BLaER1 (cell line): ENCODE data around the gene TMEM72.

Source experiments
- H3K27ac ChIP-seq: shearing (Covaris generic); formaldehyde crosslinking; 2 replicates; pipeline ENCODE4 v1.8.1; 2022
- H3K27me3 ChIP-seq: shearing (Covaris generic); formaldehyde crosslinking; 2 replicates; pipeline ENCODE4 v1.8.1; 2022
- H3K36me3 ChIP-seq: shearing (Covaris generic); formaldehyde crosslinking; 2 replicates; pipeline ENCODE4 v1.8.1; 2022
- H3K4me1 ChIP-seq: shearing (Covaris generic); formaldehyde crosslinking; 2 replicates; pipeline ENCODE4 v1.8.1; 2022
- H3K4me2 ChIP-seq: shearing (Covaris generic); formaldehyde crosslinking; 2 replicates; pipeline ENCODE4 v1.8.1; 2022
- H3K4me3 ChIP-seq: shearing (Covaris generic); formaldehyde crosslinking; 2 replicates; pipeline ENCODE4 v1.8.1; 2022
- H3K9ac ChIP-seq: shearing (Covaris generic); formaldehyde crosslinking; 2 replicates; pipeline ENCODE4 v1.8.1; 2022
- H3K9me3 ChIP-seq: shearing (Covaris generic); formaldehyde crosslinking; 2 replicates; pipeline ENCODE4 v1.8.1; 2022
- H4K20me1 ChIP-seq: shearing (Covaris generic); formaldehyde crosslinking; 2 replicates; pipeline ENCODE4 v1.8.1; 2022
- Cebpa-rat ChIP-seq: shearing (Covaris generic); IDR thresholded peaks from 2 replicates; pipeline ENCODE4 v1.8.1; 2022

Gene TMEM72

DNA sequence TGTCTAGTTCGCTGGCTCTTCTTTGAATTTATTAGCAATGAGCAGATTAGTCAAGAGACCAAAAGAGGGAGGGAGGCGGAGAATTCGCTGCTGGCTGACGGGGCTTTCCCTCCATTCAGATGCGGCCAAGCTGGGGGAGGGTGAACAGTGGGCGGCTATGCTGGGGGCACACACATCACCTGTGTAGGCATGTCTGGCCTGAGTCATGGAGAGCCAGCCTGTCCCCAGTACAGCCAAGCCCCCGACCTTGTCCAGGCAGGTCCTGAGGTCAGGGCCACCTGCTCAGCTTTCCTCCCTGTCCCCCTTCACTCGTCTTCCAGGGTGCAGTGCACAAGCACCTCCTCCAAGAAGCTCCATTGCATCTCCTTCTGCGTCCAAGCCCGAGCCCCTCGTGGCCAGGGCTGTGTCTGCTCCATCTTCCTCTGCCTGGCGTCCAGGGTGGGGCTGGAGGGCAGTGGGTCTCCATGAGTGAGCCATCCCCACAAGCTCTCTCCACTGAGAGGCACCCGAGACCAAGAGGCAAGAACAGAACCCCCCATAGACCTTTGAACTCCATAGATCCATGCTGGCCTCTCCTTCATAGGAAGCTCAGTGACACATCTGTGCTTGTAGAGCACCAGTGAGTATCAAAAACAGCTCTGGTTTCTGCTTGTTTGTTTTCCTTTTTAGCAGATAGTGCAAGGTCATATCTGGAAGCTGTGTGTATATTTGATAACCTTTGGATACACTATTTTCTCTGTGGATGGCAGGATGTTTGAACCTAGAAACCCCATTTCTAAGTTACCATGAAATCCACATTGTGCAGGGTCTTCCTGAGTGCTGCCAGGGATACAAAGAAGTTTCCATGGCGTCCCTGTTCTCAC is 69.4 kb downstream of the TMEM72 start:
- peaks cover 91% of the 10 kb centered on the region for H3K4me1 ChIP-seq
- peaks cover 23% of the 10 kb centered on the region for H4K20me1 ChIP-seq
- no peak for TF ChIP-seq Cebpa-rat
- H3K4me2 ChIP-seq: peak overlapping the region; percentile 100
- no peaks in the 10 kb centered on the region for H3K27me3 ChIP-seq
- no peaks in the 10 kb centered on the region for H3K9me3 ChIP-seq
- no peak overlapping the region for H3K4me3 ChIP-seq
- H3K27ac ChIP-seq: peak overlapping the region; percentile 86
- peak overlapping the region; percentile 88; the same call in 1 of the 2 replicates for H3K9ac ChIP-seq
- peaks cover 24% of the 10 kb centered on the region for H3K36me3 ChIP-seq

DNA sequence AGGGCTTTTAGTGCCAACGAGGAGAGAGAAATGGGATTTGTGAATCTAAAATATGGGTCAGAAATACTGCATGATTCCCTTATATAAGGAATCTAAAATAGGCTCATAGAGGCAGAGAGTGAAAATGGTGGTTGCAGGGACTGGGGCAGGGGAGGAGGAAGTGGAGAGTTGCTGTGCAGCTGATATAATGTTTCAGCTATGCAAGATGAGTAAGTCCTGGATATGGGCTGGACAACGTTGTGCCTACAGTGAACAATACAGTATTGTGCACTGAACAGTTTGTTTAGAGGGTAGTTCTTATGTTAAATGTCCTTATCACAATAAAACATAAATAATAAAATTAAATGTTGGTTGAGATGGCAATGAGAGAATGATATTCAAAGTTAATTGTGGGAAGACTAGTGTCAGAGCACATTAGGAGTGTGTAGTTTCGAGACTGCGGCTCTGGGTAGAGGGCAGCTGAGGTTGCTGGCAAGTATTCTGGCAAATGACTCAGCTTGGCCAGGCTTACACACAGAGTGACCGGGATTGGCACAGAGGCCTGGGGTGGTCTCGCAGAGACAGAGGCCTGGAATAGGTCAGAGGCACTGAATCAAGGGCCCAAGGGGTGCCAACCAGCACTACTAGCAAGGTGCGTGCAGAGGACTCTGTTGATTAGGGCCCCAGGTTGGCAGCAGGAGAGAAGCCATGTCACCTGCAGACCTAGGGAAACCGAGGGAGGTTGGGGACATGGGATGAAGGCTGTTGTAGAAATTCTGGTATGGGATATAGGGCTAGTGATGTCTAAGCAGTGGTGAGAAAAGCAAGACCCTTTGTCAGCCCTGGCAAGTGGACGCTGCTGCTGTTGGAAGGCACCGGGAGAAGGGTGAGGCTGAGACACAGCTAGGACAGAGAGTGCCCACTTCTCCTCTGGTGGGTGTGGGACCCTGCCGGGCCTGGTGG is 70.3 kb downstream of the TMEM72 start:
- Histone ChIP-seq H3K4me2 (peak overlapping the region; percentile 100), H3K27ac (peak overlapping the region; percentile 86), H3K27me3 (no peaks in the 10 kb centered on the region), H3K4me1 (peaks cover 85% of the 10 kb centered on the region), H3K36me3 (peaks cover 25% of the 10 kb centered on the region), H3K9ac (peak overlapping the region; percentile 66), H3K4me3 (no peak overlapping the region), H3K9me3 (no peaks in the 10 kb centered on the region), H4K20me1 (peaks cover 14% of the 10 kb centered on the region)
- no peak for TF ChIP-seq Cebpa-rat

GRCh38 chr10:44982114-44982460 is 71.0 kb downstream of the TMEM72 start:
- H3K27ac ChIP-seq: peak overlapping the region; percentile 69
- H4K20me1 ChIP-seq: peaks cover 8% of the 10 kb centered on the region
- peak overlapping the region; percentile 100 for H3K4me2 ChIP-seq
- TF ChIP-seq Cebpa-rat: no peak
- peaks cover 85% of the 10 kb centered on the region for H3K4me1 ChIP-seq
- H3K36me3 ChIP-seq: peaks cover 19% of the 10 kb centered on the region; the same call in 1 of the 2 replicates
- no peak overlapping the region; the same call in 1 of the 2 replicates for H3K4me3 ChIP-seq
- H3K27me3 ChIP-seq: no peaks in the 10 kb centered on the region
- no peaks in the 10 kb centered on the region for H3K9me3 ChIP-seq
- peak overlapping the region; percentile 66 for H3K9ac ChIP-seq

GRCh38 chr10:44982496-44982895 is 71.4 kb downstream of the TMEM72 start:
- Histone ChIP-seq H3K27ac (peak overlapping the region; percentile 69), H3K27me3 (no peaks in the 10 kb centered on the region), H3K4me1 (peaks cover 82% of the 10 kb centered on the region), H3K4me3 (peak overlapping the region; percentile 19; the same call in 1 of the 2 replicates), H3K4me2 (peak overlapping the region; percentile 100), H4K20me1 (peaks cover 4% of the 10 kb centered on the region), H3K9me3 (no peaks in the 10 kb centered on the region), H3K9ac (peak overlapping the region; percentile 66), H3K36me3 (peaks cover 15% of the 10 kb centered on the region; the same call in 1 of the 2 replicates)
- no peak for TF ChIP-seq Cebpa-rat

DNA sequence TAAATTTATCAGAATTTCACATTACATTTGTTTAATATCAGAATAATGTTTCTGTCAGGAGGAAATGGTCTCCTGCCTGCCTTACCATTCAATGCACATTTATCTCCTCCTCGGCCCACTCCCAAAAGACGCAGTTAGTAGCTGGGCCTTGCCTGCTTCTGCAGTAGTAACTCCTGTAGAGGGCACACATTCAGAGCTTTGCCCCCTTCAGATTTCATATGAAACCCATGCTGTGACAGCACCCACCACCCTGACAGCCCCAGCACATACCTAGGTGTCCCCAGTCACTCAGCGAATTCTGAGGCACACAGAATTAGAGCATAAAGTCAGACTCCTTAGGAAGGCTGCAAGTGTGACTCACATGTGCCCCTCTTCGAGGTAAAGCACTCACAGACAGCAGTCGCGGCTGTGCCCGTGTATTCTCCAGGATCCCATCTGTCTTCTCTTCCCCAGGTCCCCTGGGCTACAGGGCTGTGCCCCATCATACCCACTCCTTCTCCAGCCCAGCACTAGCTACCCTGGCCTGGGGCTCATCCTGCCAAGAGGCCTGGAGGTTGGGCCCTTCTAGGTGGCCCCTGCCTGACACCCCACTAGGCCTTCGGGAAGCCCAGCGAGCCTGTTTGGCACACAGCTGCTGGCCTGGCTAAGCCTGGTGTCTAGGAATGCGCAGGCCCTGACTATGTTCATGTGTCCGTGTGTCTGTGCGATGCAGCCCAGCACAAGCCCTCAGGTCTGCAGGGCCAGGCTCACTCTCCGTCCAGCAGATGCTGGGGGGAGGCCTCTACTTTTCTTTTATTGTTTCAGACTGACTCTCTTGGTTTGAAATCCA is 72.1 kb downstream of the TMEM72 start:
- peak overlapping the region; percentile 100 for H3K4me2 ChIP-seq
- H3K27ac ChIP-seq: peak overlapping the region; percentile 69
- H3K36me3 ChIP-seq: peaks cover 12% of the 10 kb centered on the region; the same call in 1 of the 2 replicates
- H3K27me3 ChIP-seq: no peaks in the 10 kb centered on the region
- H3K4me1 ChIP-seq: peaks cover 74% of the 10 kb centered on the region
- TF ChIP-seq Cebpa-rat: no peak
- no peaks in the 10 kb centered on the region for H4K20me1 ChIP-seq
- no peak overlapping the region for H3K4me3 ChIP-seq
- H3K9me3 ChIP-seq: no peaks in the 10 kb centered on the region
- peak overlapping the region; percentile 66; the same call in 1 of the 2 replicates for H3K9ac ChIP-seq

DNA sequence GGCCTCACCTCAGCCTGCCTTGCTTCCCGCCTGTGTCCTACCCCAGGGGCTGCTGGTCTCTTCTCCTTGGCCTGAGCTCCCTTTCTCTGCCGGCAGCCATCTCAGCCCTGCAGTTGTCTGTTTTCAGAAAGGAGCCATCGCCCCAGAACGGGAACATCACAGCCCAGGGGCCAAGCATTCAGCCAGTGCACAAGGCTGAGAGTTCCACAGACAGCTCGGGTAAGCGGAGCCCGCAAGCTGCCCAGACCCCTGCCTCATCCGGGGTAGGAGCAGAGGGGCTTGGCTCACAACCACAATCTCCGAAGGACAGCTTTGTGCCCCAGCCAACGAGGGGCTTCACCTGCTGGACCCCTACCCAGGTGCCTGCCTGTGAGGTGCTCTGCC is 72.8 kb downstream of the TMEM72 start:
- Histone ChIP-seq H3K4me3 (no peak overlapping the region), H3K4me1 (peaks cover 69% of the 10 kb centered on the region)
- TF ChIP-seq Cebpa-rat: no peak

GRCh38 chr10:44984671-44985101 is 73.5 kb downstream of the TMEM72 start:
- H3K36me3 ChIP-seq: peaks cover 17% of the 10 kb centered on the region; the same call in 1 of the 2 replicates
- no peak overlapping the region for H3K4me2 ChIP-seq
- H3K4me3 ChIP-seq: no peak overlapping the region
- peaks cover 69% of the 10 kb centered on the region for H3K4me1 ChIP-seq
- H3K9ac ChIP-seq: no peak overlapping the region
- no peaks in the 10 kb centered on the region for H4K20me1 ChIP-seq
- no peak for TF ChIP-seq Cebpa-rat
- no peaks in the 10 kb centered on the region for H3K27me3 ChIP-seq
- no peaks in the 10 kb centered on the region for H3K9me3 ChIP-seq
- H3K27ac ChIP-seq: no peak overlapping the region

More for the DNA sequence above, 72.8 kb downstream of the TMEM72 start:
- Histone ChIP-seq H3K4me2 (peak overlapping the region; percentile 100; the same call in 1 of the 2 replicates), H4K20me1 (no peaks in the 10 kb centered on the region), H3K9ac (0 out of 2 replicates have a peak overlapping the region, but pooled peaks have one; percentile 3), H3K9me3 (no peaks in the 10 kb centered on the region), H3K27me3 (no peaks in the 10 kb centered on the region), H3K36me3 (peaks cover 14% of the 10 kb centered on the region; the same call in 1 of the 2 replicates), H3K27ac (peak overlapping the region; percentile 69)

GRCh38 chr10:44985175-44985681 is 74.1 kb downstream of the TMEM72 start:
- no peak overlapping the region for H3K9ac ChIP-seq
- H3K36me3 ChIP-seq: peaks cover 17% of the 10 kb centered on the region; the same call in 1 of the 2 replicates
- H3K4me2 ChIP-seq: no peak overlapping the region
- no peak overlapping the region for H3K4me3 ChIP-seq
- TF ChIP-seq Cebpa-rat: no peak
- H3K9me3 ChIP-seq: no peaks in the 10 kb centered on the region
- H3K27me3 ChIP-seq: no peaks in the 10 kb centered on the region
- H3K27ac ChIP-seq: no peak overlapping the region
- no peaks in the 10 kb centered on the region for H4K20me1 ChIP-seq
- H3K4me1 ChIP-seq: peaks cover 69% of the 10 kb centered on the region
